T-helper 2 cell (primary cell): ENCODE results near the gene CHST9.
"Not testable (repeated sequence)": the region's sequence is repeated elsewhere in the genome, so short reads cannot be mapped to it uniquely, and the experiment has no call there.

Experiments used
- DNase-seq, 5 experiments: peaks; one replicate each; pipeline versions ENCODE4 v3.0.0 to v3.0.0-alpha.2; 2012 to 2022

The CHST9 gene

DNA sequence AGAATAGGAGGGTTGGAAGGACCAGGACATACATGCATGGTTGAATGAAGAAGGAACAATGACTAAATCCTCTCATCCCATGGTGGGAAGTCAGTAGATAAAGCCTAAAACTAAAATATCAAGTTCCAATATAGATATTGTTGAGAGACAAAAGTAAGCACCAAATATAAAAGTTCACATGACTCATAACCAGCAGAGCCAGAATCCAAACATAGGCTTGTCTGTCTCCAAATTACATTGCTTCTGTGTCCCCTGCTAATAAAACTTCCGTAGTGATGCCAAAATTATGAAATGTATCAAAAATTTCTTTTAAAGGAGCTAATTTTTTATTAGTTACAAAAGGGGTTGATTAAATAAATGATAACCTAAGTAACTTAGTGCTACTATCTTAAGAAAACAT is 19.7 kb downstream of the CHST9 start:
- no peak for DNase-seq

DNA sequence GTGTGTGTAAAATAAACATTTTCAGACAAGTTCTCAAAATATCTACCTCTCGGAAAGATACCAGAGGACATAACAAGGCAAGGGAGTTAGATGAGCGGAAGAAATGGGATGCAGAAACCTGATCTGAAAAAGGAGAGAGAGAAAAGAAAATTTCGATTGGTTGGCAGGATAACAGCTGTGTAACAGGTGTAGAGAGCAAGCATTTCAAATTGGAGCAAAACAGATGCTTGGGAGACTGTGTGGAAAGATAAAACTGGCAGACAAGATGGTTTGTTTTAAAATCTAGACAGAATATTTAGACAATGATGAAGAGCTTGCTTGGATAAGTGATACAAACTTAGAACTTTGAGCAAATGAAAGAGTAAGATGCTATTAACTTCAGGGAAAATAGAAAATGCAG is 20.2 kb downstream of the CHST9 start:
- no peak for DNase-seq

DNA sequence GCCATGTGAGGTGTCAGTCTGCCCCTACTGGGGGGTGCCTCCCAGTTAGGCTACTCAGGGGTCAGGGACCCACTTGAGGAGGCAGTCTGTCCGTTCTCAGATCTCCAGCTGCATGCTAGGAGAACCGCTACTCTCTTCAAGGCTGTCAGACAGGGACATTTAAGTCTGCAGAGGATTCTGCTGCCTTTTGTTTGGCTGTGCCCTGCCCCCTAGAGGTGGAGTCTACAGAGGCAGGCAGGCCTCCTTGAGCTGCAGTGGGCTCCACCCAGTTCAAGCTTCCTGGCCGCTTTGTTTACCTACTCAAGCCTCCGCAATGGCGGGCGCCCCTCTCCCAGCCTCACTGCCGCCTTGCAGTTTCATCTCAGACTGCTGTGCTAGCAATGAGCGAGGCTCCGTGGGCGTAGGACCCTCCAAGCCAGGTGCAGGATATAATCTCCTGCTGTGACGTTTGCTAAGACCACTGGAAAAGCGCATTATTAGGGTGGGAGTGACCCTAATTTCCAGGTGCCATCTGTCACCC is 21.9 kb downstream of the CHST9 start:
- DNase-seq: not testable (repeated sequence)

DNA sequence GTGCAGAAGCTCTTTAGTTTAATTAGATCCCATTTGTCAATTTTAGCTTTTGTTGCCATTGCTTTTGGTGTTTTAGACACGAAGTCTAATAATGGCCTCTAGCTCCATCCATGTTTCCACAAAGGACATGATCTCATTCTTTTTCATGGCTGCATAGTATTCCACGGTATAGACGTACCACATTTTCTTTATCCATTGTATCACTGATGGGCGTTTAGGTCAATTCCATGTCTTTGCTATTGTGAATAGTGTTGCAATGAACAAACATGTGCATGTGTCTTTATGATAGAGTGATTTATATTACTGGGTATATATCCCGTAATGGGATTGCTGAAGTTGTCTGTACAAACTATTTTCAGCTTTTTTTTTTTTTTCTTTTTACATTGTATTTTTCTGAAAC is 35.9 kb downstream of the CHST9 start:
- DNase-seq: not testable (repeated sequence)

DNA sequence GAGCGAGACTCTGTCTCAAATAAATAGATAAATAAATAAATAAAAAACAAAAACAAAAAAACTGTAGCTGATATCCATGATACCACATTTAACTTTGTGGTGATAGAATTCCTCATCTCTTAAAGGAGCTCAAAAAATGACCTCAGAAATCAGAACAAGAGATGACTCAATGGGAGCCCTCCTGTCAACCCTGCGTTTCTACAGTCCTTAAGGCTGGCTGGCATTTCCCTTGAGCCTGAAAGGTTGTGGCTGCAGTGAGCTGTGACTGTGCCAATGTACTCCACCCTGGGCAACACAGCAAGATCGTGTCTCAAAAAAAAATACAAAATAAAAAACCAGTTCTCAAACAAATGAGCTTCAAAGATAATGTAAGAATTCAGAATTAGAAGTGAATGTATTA is 40.4 kb downstream of the CHST9 start:
- no peak for DNase-seq

DNA sequence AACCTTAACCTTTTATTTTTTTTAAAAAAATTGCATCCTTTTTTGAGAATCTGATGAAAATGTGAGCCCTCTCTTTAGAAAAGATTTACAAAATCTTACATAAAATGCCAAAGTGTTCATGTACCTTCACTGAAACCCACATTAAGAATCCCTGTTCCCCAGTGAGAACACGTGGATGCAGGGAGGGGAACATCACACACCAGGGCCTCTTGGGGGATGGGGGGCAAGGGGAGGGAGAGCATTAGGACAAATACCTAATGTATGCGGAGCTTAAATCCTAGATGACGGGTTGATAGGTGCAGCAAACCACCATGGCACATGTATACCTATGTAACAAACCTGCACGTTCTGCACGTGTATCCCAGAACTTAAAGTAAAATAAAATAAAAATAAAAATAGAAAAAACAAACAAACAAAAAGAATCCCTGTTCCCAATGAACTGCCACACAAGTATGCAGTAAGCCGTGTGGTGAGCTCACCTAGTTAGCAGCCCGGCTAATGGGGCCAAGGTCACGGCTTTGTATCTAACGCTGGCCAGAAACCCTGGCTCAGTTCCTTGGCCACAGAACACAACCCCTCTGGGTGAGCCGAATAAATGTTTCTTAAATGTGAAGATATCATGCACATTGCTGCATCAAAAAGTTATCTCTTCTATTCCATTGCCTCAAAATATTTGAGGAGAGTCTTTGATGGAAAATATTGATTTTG is 41.4 kb downstream of the CHST9 start:
- no peak for DNase-seq

DNA sequence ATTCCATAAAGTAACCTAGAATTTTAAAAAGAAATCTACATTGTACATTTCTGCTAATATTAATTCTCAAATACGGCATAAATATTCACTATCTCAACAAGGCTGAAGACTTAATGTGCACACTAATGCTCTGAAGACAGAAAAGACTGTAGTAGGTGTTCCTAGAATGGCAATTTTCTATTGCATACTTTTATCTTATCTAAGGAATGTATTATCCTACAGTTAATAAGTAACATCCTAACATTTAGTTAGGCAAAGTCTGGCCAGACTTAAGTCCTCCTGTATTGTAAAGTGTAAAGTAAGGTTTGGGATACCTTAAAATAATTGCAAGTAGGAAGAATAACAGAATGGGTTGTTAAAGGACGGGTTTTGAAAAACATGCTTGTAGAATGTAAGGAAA is 42.2 kb downstream of the CHST9 start:
- DNase-seq: no peak

DNA sequence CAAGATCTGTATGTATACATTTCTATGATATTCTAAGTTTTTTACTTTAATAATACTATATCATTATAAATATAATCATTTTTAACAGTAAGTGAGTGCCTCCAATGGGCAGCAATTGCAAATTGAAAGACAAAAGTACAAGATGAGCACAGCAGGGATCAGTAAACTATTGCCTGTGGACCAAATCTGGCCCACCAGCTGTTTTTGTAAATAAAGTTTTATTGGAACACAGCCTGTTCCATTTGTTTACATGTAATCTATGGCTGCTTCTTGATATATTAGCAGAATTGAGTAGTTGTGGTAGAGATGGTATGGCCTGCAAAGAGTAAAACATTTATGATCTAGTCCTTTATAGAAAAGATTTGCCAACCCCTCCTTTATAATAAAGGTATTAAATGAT is 43.2 kb downstream of the CHST9 start:
- no peak for DNase-seq

DNA sequence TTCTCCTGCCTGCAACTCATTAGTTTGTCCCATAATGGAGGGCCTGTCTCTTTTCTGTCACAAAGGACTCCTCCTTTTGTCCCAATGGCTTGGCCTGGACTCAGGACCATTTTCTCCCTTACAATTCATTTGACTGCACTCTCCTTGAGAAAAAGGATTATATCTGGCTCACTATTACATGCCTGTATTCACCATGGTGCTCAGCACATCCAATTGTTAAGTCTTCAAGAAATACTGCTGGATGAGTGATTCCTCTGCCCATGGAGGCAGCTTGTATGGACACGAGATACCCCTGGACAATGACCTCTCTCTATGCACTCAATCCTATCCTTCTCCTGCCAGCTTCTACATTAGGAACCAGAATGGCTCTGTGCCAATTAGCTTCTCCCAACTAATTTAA is 47.0 kb downstream of the CHST9 start:
- DNase-seq: no peak

DNA sequence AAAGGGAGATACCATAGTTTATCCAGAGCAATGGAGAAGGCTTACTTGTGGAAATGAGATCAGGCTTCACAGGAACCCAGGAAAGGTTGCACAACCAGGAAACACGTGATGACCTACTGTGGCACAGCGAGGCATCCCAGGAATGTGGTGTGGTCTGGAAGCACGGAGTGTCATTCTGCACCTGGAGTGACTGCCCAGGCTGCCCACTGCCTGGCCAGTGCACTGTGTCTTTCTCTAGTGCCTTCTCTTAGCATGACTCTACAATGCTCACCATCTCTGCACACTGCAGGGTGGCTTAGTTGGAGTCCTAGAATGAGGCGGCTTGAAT is 48.9 kb downstream of the CHST9 start:
- no peak for DNase-seq

DNA sequence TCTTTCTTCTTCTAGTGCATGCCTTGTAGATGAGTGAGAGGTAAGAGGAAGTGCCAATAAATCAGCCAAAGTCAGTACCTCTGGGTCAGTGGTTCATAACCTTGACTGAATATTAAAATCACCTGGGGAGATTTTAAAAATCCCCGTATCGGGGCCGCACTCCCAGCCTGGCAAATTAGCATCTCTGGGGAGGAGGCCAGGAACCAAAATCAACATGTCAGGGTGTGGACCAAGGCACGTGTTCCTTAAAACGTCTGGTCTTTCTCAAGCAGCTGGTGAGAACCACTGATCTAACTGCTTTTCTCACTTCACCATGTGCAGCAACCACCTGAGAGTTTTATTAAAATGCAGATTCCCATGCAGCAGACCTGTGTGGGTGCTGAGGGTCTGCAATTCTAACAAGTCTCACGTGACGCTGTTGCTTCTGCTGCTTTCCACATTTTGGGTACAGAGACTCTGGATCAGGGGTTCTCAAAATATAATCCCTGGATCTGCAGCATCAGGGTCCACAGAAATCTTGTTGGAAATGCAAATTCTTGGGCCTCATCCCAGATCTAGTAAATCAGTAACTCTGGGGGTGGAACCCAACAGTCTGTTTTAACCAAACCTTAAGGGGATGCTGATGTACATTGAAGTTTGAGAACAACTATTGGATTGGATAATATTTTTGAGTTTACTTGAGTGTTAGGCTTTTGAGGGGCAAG is 49.5 kb downstream of the CHST9 start:
- no peak for DNase-seq

DNA sequence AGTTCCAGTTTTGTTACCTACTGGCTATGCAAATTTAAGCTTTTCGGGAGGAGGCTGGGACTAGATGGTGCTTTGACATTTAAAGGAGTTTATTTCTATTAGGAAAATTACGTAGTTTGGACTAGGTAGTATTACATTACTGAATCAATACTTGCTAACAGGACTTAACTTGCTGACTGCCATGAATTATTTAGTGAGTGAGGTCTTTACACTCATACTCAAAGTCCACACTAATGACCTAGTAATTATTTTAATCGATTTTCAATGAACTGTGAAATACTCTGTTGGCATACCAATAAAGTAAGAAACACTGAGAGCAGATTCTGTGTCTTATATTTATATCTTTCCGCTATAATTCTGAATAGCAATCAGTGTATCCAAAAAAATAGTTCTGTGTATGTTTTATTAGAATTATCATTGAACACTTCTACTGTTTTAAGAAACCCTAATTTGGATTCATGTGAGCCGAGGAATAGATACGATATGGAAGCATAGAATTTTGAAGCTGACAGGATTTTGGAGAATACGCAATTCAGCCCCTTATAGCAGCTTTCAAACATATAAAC is 55.0 kb downstream of the CHST9 start:
- no peak for DNase-seq

DNA sequence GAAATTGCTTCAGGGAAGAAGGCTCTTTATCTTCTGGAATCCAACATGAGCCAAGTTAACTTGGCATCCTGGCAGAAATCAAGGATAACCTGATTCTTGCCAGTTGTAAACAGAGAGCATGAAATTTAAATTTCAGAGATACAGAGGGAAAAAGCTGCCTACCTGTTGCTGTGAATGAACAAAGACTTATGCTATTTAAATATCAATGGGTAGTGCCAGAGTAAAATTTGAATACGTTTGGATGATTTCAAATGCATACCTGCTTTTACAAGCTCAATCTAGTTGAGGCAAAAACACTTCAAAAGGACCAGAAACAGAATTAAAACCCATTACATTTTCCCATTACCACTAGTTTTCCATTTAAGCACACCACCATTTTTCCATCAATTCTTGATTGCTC is 60.9 kb downstream of the CHST9 start:
- no peak for DNase-seq

DNA sequence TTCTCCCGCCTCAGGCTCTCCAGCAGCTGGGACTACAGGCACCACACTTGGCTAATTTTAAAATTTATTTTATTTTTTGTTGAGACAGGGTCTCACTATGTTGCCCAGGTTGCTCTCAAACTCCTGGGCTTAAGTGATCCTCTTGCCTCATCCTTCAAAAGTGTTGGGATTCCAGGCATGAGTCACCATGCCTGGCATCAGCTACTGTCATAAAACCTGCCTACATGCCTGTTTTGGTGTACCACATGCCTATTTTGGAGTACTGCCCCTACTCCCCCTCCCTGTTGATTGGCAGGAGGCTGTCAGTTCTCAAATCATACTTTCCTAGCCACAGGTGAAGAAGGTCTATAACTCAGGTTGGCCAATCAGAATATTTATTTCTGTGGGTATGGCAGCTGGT is 64.0 kb downstream of the CHST9 start:
- no peak for DNase-seq

DNA sequence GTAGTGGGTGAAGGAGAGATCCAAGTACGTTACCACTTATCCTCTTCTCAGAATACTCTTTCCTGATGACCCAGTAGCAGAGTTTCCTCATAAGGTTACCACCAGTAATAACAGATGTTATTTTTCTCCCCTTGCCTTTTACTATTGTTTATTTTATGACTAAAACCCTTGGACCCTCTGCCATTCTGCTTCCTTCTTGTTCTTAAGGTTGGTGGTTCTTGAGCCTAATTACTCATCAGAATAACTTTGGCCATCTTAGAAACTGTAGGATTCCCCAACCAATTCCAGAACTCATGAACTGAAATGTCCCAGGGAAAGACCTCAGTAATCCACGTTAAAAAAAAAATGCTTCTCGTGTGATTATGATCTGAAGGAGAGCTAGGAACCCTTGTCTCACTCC is 64.9 kb downstream of the CHST9 start:
- DNase-seq: no peak

DNA sequence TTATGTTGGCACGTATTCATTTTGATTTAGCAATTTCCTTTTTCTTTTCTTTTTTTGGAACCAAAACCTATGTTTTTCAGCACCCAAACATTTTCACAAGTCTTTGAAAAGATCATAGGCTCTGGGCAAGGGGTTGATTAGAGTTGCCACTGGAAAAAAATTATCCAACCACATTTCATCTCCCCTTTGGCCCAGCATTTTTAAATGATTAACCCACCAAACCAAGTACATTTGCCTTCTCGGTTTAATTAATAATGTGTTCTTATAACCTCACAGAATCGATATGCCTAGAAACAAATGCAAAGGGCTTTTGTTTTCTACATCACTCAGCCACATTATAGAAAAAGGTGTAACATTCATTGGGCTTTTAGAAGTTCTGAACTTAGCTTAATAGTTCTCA is 66.1 kb downstream of the CHST9 start:
- no peak for DNase-seq

DNA sequence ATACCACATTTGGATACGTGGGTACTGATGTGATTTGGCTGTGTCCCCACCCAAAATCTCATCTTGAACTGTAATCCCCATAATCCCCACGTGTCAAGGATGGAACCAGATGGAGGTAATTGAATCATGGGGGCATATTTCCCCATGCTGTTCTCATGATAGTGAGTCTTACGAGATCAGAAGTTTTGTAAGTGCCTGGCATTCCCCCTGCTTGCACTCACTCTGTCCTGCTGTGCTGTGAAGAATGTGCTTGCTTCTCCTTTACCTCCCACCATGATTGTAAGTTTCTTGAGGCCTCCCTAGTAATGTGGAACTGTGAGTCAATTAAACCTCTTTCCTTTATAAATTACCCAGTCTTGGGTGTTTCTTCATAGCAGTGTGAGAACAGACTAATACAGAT is 70.3 kb downstream of the CHST9 start:
- no peak for DNase-seq

DNA sequence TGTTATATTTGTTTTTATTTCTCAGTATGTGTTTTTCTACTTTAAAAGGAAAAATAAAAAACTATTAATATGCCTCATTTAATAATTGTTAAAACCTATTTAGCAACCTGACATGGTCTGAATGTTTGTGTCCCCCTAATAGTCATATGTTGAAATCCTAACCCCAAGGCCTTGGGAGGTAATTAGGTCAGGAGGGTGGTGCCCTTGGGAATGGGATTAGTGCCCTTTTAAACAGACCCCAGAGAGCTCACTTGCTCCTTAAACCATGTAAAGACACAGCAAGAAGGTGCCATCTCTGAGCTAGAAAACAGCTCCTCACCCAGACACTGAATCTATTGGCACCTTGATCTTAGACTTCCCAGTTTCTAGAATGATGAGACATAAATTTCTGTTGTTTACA is 71.8 kb downstream of the CHST9 start:
- no peak for DNase-seq

DNA sequence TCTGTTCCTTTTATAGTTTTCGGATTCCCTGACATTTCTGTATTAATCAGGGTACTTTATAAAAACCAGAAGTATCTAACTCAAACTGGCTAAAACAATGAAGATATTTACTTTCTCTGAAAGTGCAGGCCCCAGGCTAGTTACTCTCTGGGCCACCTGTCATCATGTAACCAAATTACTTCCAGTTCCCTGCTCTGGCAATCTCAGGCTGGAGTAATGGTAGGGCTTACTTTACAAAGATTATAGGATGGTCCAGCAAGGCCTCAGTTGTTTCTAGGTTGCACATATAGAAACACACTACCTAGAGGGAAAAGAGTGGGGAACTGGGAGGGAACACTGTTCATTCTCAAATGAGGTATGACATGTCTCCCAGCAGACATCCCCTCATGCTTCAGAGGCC is 74.8 kb downstream of the CHST9 start:
- no peak for DNase-seq

DNA sequence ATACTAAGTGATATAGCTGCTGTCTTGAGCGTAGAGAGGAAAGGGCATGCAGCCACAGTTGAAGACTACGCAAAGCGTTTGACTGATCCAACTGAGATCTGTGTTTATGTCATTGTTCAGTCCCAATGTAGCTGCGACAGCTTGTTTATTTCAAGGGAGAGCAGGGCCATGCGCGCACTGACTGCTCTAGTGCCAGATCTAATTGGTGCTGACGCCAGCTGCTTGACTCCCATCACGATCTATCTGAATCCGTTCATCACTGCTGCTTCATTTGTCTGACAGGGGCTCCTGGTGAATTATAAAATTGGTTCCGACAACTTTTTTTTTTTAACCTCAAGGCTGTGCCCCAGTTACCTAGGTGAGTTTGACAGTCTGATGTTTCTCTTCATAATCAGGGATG is 75.7 kb downstream of the CHST9 start:
- no peak for DNase-seq

DNA sequence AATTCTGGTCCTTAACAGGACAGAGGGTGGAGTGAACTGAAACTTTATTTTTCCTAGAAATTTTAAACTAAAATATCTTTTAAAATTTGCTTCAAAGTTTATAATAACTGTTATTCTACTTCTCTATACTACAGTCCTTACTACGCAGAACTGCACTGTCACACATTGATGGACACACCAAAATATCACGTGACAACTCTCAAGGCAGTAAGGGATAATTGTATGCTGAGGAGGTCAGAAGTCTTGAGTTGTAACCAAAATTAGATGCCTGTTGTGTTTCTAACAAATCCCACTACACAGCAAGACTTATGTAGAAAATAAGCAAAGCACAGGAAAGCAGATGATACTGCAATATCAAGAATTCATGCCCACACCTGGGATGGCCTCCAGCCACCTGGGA is 76.3 kb downstream of the CHST9 start:
- DNase-seq: no peak

DNA sequence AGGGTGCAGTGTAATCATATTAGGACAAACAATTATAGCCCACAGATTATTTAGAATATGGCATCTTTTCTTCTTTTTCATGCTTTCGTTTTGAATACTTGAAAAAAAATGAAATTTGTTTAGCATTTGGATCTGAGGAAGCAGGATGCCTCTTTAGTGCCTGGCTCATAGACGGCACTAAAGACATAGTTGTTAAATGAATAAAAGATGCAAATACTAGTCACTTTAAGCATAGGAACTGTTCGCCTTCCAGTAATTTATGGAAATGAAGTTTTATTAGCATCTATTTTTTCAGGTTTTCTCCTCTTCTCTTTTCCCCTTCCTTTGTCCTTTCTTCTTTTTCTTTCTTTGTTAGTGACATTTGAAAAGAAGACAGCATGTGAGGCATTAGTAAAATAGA is 80.4 kb downstream of the CHST9 start:
- no peak for DNase-seq

DNA sequence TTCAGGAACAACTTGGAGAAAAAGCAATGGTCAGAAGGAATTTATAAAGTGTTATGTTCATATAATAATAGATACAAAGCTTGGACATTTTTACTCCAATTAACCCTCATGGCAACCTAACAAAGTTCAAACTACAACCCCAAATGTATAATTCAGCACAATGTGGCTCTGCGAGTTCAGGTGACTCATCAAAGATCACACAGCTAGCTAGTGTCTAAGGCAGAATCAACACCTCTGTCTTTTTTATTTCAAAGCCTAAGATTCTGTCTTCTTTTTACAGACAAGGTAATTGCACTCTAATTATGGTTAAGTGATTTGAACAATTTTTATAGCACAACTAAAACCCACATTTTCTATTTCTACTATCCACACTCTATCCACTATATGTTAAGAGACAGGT is 90.5 kb downstream of the CHST9 start:
- DNase-seq: no peak

DNA sequence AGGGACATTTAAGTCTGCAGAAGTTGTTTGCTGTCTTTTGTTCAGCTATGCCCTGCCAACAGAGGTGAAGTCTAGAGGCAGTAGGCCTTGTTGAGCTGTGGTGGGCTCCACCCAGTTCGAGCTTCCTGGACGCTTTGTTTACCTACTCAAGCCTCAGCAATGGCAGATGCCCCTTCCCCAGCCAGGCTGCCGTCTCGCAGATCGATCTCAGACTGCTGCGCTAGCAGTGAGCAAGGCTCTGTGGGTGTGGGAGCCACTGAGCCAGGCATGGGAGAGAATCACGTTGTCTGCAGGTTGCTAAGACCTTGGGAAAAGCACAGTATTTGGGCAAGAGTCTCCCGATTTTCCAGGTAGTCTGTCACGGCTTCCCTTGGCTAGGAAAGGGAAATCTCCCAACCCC is 91.8 kb downstream of the CHST9 start:
- DNase-seq: not testable (repeated sequence)
